HG03045 (cell line): ENCODE data around the gene ATP2B3.
A peak's percentile ranks its signal among the peaks of the same experiment; 100 is the strongest.

Experiments
- ATAC-seq: cut with Tn5 transposase; IDR thresholded peaks from one replicate; pipeline ENCODE4 v1.9.1; 2021; ENCODE audit warnings: mild to moderate bottlenecking, moderate library complexity; ENCODE audit not compliant: unreplicated experiment

The ATP2B3 gene

GRCh38 chrX:153564047-153564606, 46.7 kb downstream of the ATP2B3 start:
- no peak for ATAC-seq

GRCh38 chrX:153565996-153566580, 48.6 kb downstream of the ATP2B3 start:
- ATAC-seq = no peak

GRCh38 chrX:153568451-153569011, 51.1 kb downstream of the ATP2B3 start:
- no peak for ATAC-seq

GRCh38 chrX:153569475-153569874, 52.0 kb downstream of the ATP2B3 start:
- ATAC-seq = no peak

- no peak for ATAC-seq
Observed at GRCh38 chrX:153571534-153571908, 54.1 kb downstream of the ATP2B3 start.

- ATAC-seq = no peak
Observed at GRCh38 chrX:153572601-153573000, 55.2 kb downstream of the ATP2B3 start.

GRCh38 chrX:153573984-153574383, 56.5 kb downstream of the ATP2B3 start:
- ATAC-seq = no peak

- no peak for ATAC-seq
Observed at GRCh38 chrX:153576239-153576870, 58.9 kb downstream of the ATP2B3 start.

- no peak for ATAC-seq
Observed at GRCh38 chrX:153576961-153577360, 59.5 kb downstream of the ATP2B3 start.

GRCh38 chrX:153578200-153578835, 60.9 kb downstream of the ATP2B3 start:
- no peak for ATAC-seq

GRCh38 chrX:153578889-153579288, 61.4 kb downstream of the ATP2B3 start:
- no peak for ATAC-seq

- no peak for ATAC-seq
Observed at GRCh38 chrX:153580700-153581386, 63.4 kb downstream of the ATP2B3 start.

- peak; percentile 99 for ATAC-seq
Observed at GRCh38 chrX:153582896-153583295, 65.5 kb downstream of the ATP2B3 start.

GRCh38 chrX:153583433-153583832, 66.0 kb downstream of the ATP2B3 start:
- ATAC-seq = no peak

- ATAC-seq = no peak
Observed at GRCh38 chrX:153585827-153586226, 68.4 kb downstream of the ATP2B3 start.

GRCh38 chrX:153587342-153587741, 69.9 kb downstream of the ATP2B3 start:
- no peak for ATAC-seq

GRCh38 chrX:153588021-153588781, 70.8 kb downstream of the ATP2B3 start:
- no peak for ATAC-seq

- no peak for ATAC-seq
Observed at GRCh38 chrX:153588782-153589446, 71.5 kb downstream of the ATP2B3 start.

GRCh38 chrX:153590961-153591956, 73.8 kb downstream of the ATP2B3 start:
- ATAC-seq = no peak
